ENCODE data around the gene NOS1AP.

NOS1AP gene

GRCh38 chr1:162359523-162360236 is 290.2 kb downstream of the NOS1AP start:
- Histone ChIP-seq H3K4me3 (ENCODE audit: low read length) (no peak overlapping the region), H3K4me1 (ENCODE audit: control insufficient read depth, low read length) (no peaks in the 10 kb centered on the region), H3K9me3 (ENCODE audit: control insufficient read depth, insufficient read depth, low read length) (no peaks in the 10 kb centered on the region), H3K27me3 (ENCODE audit: control insufficient read depth, low read length) (peaks cover 8% of the 10 kb centered on the region), H3K79me2 (ENCODE audit: control insufficient read depth, low read length) (no peaks in the 10 kb centered on the region), H4K20me1 (ENCODE audit: control insufficient read depth, insufficient read depth, low read depth, low read length) (no peaks in the 10 kb centered on the region), H3K27ac (ENCODE audit: low read depth, low read length) (no peak overlapping the region), H3K36me3 (ENCODE audit: control insufficient read depth, low read length) (no peaks in the 10 kb centered on the region), H3F3A (ENCODE audit: control insufficient read depth, insufficient read depth) (no peaks in the 10 kb centered on the region), H3K4me2 (ENCODE audit: low read length) (no peak overlapping the region), H3K9me2 (replicated peaks; ENCODE audit: control insufficient read depth, low read length) (no peaks in the 10 kb centered on the region)
- TF ChIP-seq EZH2phosphoT487 (IDR thresholded peaks at IDR 0.05; ENCODE audit: borderline replicate concordance, low read length) (no peak), CTCF (IDR thresholded peaks at IDR 0.05; ENCODE audit: low read depth, low read length, poor library complexity, severe bottlenecking) (no peak)

GRCh38 chr1:162360237-162360873 is 290.9 kb downstream of the NOS1AP start:
- H3K79me2 ChIP-seq (ENCODE audit: control insufficient read depth, low read length) = no peaks in the 10 kb centered on the region
- H3K36me3 ChIP-seq (ENCODE audit: control insufficient read depth, low read length) = no peaks in the 10 kb centered on the region
- peaks cover 8% of the 10 kb centered on the region for H3K27me3 ChIP-seq (ENCODE audit: control insufficient read depth, low read length)
- no peaks in the 10 kb centered on the region for H3F3A ChIP-seq (ENCODE audit: control insufficient read depth, insufficient read depth)
- no peak overlapping the region for H3K27ac ChIP-seq (ENCODE audit: low read depth, low read length)
- H3K9me2 ChIP-seq (replicated peaks; ENCODE audit: control insufficient read depth, low read length) = no peaks in the 10 kb centered on the region
- H4K20me1 ChIP-seq (ENCODE audit: control insufficient read depth, insufficient read depth, low read depth, low read length) = no peaks in the 10 kb centered on the region
- no peak for TF ChIP-seq EZH2phosphoT487 (IDR thresholded peaks at IDR 0.05; ENCODE audit: borderline replicate concordance, low read length)
- TF ChIP-seq CTCF (IDR thresholded peaks at IDR 0.05; ENCODE audit: low read depth, low read length, poor library complexity, severe bottlenecking) = no peak
- no peak overlapping the region for H3K4me3 ChIP-seq (ENCODE audit: low read length)
- no peaks in the 10 kb centered on the region for H3K4me1 ChIP-seq (ENCODE audit: control insufficient read depth, low read length)
- no peak overlapping the region for H3K4me2 ChIP-seq (ENCODE audit: low read length)
- no peaks in the 10 kb centered on the region for H3K9me3 ChIP-seq (ENCODE audit: control insufficient read depth, insufficient read depth, low read length)

GRCh38 chr1:162360874-162361260 is 291.4 kb downstream of the NOS1AP start:
- TF ChIP-seq EZH2phosphoT487 (IDR thresholded peaks at IDR 0.05; ENCODE audit: borderline replicate concordance, low read length) = no peak
- TF ChIP-seq CTCF (IDR thresholded peaks at IDR 0.05; ENCODE audit: low read depth, low read length, poor library complexity, severe bottlenecking) = no peak
- peaks cover 8% of the 10 kb centered on the region for H3K27me3 ChIP-seq (ENCODE audit: control insufficient read depth, low read length)
- no peak overlapping the region for H3K4me3 ChIP-seq (ENCODE audit: low read length)
- no peaks in the 10 kb centered on the region for H3K4me1 ChIP-seq (ENCODE audit: control insufficient read depth, low read length)
- no peaks in the 10 kb centered on the region for H3F3A ChIP-seq (ENCODE audit: control insufficient read depth, insufficient read depth)
- no peaks in the 10 kb centered on the region for H3K9me2 ChIP-seq (replicated peaks; ENCODE audit: control insufficient read depth, low read length)
- no peaks in the 10 kb centered on the region for H3K36me3 ChIP-seq (ENCODE audit: control insufficient read depth, low read length)
- H3K79me2 ChIP-seq (ENCODE audit: control insufficient read depth, low read length) = no peaks in the 10 kb centered on the region
- no peaks in the 10 kb centered on the region for H3K9me3 ChIP-seq (ENCODE audit: control insufficient read depth, insufficient read depth, low read length)
- H3K27ac ChIP-seq (ENCODE audit: low read depth, low read length) = no peak overlapping the region
- no peaks in the 10 kb centered on the region for H4K20me1 ChIP-seq (ENCODE audit: control insufficient read depth, insufficient read depth, low read depth, low read length)
- H3K4me2 ChIP-seq (ENCODE audit: low read length) = no peak overlapping the region

Data from DOHH2 (cell line).